Germinal center (tissue), 1 donor: ENCODE data around the gene SIN3A.
"Not testable (repeated sequence)": the region's sequence is repeated elsewhere in the genome, so short reads cannot be mapped to it uniquely, and the experiment has no call there.

Experiments used
- DNase-seq: peaks from one replicate; pipeline ENCODE4 v3.0.0; 2012; ENCODE audit warnings: mixed read lengths, low spot score

Gene SIN3A

GRCh38 chr15:75450307-75451201, 936 bp downstream of the SIN3A start:
- peak; percentile 82 for DNase-seq

DNA sequence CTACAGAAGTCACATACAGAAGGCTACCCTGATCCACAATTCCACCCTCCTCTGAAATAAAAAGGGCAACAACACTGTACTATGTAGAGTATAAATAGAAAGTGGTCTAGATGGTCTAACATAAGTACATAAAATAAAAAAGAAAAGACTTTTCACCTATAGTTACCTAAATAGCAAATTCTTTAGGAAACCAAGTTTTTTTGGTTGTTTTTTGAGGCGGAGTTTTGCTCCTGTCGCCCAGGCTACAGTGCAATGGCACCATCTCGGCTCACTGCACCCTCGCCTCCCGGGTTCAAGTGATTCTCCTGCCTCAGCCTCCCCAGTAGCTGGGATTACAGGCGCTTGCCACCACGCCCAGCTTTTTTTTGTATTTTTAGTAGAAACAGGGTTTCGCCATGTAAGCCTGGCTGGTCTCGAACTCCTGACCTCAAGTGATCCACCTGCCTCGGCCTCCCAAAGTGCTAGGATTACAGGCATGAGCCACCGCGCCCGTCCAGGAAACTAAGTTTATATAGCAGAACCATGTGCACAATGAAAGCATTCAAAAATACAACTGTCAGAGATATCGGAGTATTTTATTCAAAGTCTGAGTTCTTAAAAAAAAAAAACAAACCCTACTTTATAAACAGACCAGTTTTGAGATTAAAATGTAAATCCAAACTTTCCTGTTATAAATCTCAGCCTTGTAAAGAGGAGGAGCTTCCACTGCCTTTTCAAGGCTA, 1.7 kb downstream of the SIN3A start:
- no peak for DNase-seq

DNA sequence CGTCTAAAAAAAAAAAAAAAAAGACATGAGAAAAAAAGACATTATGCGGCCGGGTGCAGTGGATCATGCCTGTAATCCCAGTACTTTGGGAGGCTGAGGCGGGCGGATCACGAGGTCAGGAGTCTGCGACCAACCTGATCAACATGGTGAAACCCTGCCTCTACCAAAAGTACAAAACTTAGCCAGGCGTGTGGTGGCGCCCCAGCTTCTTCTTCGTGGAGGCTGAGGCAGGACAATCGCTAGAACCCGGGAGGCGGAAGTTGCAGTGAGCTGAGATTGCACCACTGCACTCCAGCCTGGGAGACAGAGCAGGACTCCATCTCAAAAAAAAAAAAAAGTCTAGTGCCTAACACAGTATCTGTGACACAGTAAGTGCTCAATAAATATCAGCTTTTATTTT, 3.3 kb downstream of the SIN3A start:
- not testable (repeated sequence) for DNase-seq

DNA sequence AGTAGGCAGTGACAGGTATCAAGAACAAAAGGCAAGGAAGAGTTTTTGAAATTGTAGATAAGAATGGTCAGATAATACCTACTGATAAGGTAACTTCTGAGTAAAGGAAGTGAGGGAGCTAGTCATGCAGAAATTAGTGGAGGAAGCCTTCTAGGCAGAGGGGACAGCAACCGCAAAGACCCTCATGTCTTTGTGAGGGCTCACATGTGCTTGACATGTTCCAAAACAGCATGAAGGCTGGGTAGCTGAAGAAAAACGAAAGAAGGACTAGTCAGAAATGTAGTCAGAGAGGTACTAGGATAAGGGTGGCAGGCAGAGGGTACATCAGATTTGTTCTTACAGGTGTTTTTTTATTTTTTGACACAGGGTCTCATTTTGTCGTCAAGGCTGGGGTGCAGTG, 5.3 kb downstream of the SIN3A start:
- no peak for DNase-seq

DNA sequence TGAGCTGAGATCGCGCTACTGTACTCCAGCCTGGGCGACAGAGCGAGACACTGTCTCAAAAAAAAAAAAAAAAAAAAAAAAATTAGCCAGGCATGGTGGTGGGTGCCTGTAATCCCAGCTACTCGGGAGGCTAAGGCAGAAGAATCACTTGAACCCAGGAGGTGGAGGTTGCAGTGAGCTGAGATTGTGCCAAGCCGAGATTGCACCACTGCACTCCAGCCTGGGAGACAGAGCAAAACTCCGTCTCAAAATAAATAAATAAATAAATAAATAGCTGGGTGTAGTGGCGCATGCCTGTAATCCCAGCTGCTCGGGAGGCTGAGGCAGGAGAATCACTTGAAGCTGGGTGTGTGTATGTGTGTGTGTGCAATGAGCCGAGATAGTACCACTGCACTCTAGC, 6.2 kb downstream of the SIN3A start:
- not testable (repeated sequence) for DNase-seq

- DNase-seq = not testable (repeated sequence)
These were observed 7.5 kb downstream of the SIN3A start for GRCh38 chr15:75443972-75444453.

DNA sequence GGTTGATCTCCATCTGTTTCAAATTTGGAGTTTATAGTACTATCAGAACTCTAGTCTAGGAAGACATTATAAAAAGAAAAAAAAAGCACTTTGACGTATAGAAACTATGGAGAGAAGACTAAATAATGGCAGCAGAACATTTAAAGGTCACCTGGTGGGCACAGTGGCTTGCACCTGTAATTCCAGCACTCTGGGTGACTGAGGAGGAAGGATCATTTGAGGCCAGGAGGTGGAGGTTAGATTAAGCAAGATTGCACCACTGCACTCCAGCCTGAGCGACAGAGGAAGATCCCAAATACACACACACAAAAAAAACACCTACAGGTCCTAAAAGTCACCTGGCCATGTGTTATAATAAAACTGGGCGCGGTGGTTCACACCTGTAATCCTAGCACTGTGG, 13.8 kb downstream of the SIN3A start:
- no peak for DNase-seq

DNA sequence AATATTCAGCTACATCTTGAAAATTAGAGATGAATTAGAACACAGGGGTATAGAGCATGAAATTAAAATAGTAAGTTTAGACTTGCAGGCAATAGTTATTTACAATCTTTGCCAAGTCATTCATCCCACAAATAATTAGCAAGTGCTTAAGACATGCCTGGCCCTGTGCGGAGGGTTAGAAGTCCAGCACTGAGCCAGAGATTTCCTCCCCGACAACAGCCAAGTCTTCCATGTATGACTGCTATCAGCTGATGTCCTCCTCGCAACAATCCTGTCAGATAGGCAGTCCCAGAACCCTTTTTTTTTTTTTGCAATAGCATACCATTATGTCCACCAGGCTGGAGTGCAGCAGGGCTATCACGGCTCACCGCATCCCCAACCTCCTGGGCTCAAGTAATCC, 14.6 kb downstream of the SIN3A start:
- DNase-seq = no peak

- no peak for DNase-seq
These were observed 19.8 kb downstream of the SIN3A start for GRCh38 chr15:75431682-75432081.

GRCh38 chr15:75431270-75431669, 20.2 kb downstream of the SIN3A start:
- DNase-seq = no peak

DNA sequence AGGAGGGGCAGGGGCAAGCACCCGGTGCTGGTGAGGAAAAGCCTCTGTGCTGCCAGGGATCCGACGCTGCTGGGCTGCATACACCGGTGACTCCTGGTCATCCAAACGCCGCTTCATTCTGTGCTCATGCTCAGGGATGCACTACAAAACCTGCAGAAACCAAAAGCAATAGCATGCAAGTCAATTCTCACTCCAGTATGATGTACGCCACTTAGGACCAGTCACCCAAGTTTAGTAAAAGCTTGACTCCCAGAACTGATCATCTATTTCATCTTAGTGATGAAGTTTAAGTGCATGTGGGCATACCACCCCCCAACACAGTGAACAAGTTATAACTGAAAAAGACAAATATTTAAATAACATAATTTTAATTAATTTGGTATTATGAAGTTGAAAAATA, 21.2 kb downstream of the SIN3A start:
- DNase-seq = no peak

DNA sequence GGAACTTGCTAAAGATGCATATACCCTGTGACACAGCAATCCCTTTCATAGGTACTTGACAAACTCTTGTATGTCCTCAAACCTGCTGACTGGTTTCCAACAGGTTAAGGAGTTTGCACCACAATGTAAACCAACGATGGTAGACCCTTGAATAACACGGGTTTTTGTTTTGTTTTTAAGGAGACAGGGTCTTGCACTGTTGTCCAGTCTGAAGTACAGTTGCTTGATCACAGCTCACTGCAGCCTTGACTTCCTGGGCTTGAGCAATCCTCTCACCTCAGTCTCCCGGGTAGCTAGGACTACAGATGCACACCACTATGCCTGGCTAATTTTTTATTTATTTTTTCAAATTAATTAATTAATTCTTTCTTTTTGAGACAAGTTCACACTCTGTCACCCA, 23.3 kb downstream of the SIN3A start:
- no peak for DNase-seq

GRCh38 chr15:75425966-75426500, 25.5 kb downstream of the SIN3A start:
- no peak for DNase-seq

DNA sequence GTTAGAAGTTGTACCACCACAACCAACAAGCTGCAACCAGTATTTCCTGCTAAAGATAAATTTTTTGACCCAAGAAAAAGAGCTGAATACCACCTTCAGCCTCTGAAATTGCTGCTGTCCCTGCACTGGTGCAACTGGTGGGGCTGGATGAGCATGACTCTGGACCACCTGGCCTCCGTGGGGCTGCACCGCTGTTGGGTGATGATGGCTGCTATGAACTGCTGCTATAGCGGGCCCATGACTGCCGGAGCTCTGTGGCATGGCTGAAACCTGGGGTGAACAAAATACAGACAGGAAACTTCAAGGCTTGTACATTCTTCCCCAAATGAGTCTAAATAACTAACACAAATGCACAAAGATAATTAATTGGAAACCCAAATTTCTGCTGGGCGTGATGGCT, 28.9 kb downstream of the SIN3A start:
- no peak for DNase-seq

DNA sequence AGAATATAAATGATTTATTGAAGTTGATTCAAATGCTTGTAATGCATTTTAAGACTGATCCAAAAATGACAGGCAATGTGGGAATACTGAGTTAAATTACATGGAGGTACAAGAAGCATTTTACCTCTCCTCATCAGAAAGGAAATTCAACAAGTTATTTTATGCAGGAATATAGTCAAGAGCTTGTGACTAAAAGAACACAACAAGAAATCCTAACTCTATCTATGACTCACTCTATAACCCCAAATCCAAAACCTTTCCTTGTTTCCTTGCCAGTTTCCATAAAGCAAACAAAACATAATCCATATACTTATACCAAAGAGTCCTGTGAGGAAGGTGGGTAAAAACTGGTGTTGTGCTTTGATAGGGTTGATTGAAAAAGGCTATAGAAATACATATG, 30.8 kb downstream of the SIN3A start:
- no peak for DNase-seq

GRCh38 chr15:75416584-75416983, 34.9 kb downstream of the SIN3A start:
- DNase-seq = no peak

DNA sequence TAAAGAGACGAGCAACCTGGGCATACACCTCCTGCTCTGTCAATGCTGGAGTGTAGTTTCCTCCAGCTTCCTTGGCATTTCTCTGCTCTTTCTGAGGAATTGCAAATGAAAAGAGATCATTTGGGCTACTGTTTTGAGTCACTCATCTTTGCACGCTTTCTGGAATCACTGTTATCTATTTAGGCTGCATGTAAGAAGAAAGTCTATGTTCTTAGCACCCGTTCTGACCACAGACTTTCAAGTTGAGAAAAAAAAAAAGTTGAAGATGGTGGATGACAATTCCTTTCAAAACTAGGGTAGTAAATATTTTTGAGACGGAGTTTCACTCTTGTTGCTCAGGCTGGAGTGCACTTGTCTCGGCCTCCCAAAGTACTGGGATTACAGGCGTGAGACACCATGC, 41.3 kb downstream of the SIN3A start:
- DNase-seq = no peak

DNA sequence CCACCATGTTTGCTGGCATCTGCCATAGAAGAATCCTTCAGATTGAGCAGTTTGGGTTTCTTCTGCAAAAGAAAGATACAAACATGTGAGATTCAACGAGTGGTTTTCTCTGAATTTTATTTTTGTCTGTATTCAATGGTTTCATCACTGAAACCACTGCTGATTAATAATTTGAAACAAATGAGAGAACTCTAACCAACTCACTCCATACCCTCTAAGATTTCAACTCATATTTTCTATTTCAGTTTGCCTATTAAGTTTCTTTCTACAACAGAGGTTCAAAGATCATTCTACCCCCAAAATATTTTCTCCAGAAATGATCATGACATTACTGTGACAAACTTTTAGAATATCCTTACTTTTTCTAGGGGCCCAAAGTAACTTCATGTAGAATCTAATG, 44.4 kb downstream of the SIN3A start:
- DNase-seq = no peak

DNA sequence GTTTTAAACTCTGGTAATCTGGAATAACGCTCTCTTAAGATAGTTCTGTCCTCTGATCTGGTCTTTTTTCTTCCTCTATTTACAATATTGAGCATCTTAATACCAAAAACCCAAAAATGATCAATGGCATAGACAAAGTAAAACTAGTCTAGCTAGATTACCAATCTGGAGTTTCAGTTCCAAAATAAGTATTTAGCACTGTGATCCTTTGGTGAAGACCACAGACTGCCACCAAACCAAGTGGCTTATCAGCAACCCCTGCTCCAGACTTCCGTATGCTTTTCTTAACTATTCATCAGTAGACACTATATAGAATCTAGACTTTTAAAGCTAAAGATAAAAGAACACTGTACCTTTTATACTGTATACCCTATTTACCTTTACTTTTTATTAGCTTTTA, 47.6 kb downstream of the SIN3A start:
- no peak for DNase-seq

- DNase-seq = no peak
These were observed 54.0 kb downstream of the SIN3A start for GRCh38 chr15:75397494-75397893.

GRCh38 chr15:75389791-75390382, 61.6 kb downstream of the SIN3A start:
- no peak for DNase-seq

DNA sequence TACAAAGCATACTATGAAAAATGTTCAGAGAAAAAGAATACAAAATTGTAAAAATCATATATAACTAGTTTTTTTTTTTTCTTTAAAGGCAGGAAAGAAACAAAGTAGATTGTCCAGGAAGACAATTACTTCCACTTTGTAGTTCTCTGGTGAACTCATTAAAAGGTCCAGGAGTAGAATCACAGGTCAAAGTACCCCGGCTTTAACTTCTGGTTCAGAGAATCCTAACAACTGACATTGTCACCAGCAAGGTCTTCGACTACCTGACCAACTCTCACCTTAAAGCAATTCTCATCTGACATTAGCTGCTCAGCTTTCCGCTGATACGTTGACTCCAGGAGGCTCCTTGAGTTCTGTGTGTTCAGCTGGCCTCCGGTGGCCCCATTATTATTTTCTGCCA, 67.5 kb downstream of the SIN3A start:
- not testable (repeated sequence) for DNase-seq

DNA sequence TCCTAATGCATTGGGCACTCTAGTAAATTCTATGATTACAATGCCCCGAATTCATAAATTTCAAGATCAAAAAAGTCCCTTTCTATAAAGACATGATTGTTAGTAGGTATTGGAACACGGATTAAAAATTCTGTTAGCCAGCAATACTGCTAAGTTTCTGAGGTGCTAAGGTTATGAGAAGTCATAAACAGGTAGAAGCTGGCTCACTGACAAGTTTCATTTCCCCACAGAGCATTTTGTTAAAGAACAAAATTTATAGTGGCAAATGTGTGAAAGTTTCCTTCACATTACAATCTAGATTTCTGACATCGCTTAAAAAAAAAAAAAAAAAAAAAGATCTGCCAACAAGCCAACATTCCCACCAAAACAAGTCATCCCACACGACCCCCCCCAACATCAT, 70.7 kb downstream of the SIN3A start:
- no peak for DNase-seq
